ENCODE data around the gene DCAF7.

- TF ChIP-seq CTCF (conservative IDR thresholded peaks at IDR 0.05): no peak
- TF ChIP-seq ZFX (IDR thresholded peaks at IDR 0.05): no peak
Measured at GRCh38 chr17:63515426-63515825, 34.9 kb upstream of the DCAF7 start.
